A549 (cell line): ENCODE measurements around the gene PRR5. TPM values are rescaled to one million over a fixed set of nuclear protein-coding genes. Genes with fewer than 3 reads are reported as not detected.

Experiments used
- polyA plus RNA-seq, 4 experiments: library from polyadenylated mRNA; depleted of rRNA in 3 of 4; stranded (reverse); fragments of >200 nt; fragmentation: RNase III in 1 of 4; extraction: RNeasy Plus Mini Kit Qiagen cat#74134 plus additional on column Dnase treatment in 1 of 4; gene quantifications; 2 replicates in 3 of 4; 3 replicates in 1 of 4; pipeline ENCODE4 v1.2.3, GENCODE V29; 2011 to 2017

The PRR5 gene
- polyA plus RNA-seq, 2 of the 4 experiments (the other 2 are of a cell fraction) = 7.1 to 19.5 TPM

Other genes starting within 250 kb of the PRR5 start
- 10.8 and 13.5 TPM in 2 replicates for gene RTL6, start 204.0 kb upstream of the PRR5 start, polyA plus RNA-seq (2011; rRNA removed)
- 18.2 to 19.5 TPM (median 18.9 TPM) in 3 replicates for gene RTL6, start 204.0 kb upstream of the PRR5 start, polyA plus RNA-seq (2017; fragmentation: RNase III; extraction: RNeasy Plus Mini Kit Qiagen cat#74134 plus additional on column Dnase treatment)
- 3.3 and 3.8 TPM in 2 replicates for gene ARHGAP8, start 50.4 kb downstream of the PRR5 start, polyA plus RNA-seq (2011; rRNA removed)
- gene ARHGAP8, start 50.4 kb downstream of the PRR5 start, polyA plus RNA-seq (2017; fragmentation: RNase III; extraction: RNeasy Plus Mini Kit Qiagen cat#74134 plus additional on column Dnase treatment) = 1.2 to 1.5 TPM (median 1.4 TPM) in 3 replicates